GM10266 (cell line): Measurements from ENCODE around the gene CDC42.
"Not testable (repeated sequence)": the region's sequence is repeated elsewhere in the genome, so short reads cannot be mapped to it uniquely, and the experiment has no call there.

Source experiments
- DNase-seq: peaks from one replicate; pipeline ENCODE4 v3.0.0; 2012; ENCODE audit errors: extremely low spot score
- CTCF ChIP-seq: IDR thresholded peaks from 2 replicates; pipeline ENCODE4 v1.5.1; 2012; ENCODE audit warnings: mild to moderate bottlenecking, low read depth; ENCODE audit not compliant: control insufficient read depth, insufficient read depth; ENCODE audit errors: missing control alignments

Gene CDC42

GRCh38 chr1:22031214-22031962, 21.1 kb upstream of the CDC42 start:
- TF ChIP-seq CTCF, result no peak
- DNase-seq, result no peak

DNA sequence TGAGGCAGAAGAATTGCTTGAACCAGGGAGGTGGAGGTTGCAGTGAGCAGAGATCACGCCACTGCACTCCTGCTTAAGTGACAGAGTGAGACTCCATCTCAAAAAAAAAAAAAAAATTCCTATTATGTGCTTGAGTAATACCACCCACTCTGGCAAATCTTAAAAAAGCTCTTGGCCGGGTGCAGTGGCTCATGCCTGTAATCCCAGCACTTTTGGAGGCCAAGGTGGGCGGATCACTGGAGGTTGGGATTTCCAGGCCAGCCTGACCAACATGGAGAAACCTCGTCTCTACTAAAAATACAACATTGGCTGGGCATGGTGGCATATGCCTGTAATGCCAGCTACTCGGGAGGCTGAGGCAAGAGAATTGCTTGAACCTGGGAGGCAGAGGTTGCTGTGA, 17.7 kb upstream of the CDC42 start:
- DNase-seq, result not testable (repeated sequence)

DNA sequence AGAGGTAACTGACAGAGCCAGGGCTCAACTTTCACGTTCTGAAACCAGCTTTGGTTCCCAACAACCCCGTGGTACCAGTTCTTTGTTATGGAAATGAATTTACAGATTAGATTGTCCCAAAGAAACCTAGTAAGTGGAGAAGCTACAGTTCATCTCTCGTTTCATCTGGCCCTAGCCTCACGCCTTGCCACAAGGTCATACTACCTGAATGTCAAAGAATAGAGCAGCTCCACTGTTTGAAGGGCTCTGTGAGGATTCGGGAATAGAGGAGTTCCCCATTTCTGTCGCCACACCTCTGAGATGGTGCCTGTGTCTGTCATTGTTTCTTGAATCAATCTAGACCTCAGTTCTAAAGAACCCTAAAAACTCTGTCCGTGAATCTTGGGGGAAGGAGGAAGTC, 15.0 kb upstream of the CDC42 start:
- TF ChIP-seq CTCF, result no peak
- DNase-seq, result no peak

DNA sequence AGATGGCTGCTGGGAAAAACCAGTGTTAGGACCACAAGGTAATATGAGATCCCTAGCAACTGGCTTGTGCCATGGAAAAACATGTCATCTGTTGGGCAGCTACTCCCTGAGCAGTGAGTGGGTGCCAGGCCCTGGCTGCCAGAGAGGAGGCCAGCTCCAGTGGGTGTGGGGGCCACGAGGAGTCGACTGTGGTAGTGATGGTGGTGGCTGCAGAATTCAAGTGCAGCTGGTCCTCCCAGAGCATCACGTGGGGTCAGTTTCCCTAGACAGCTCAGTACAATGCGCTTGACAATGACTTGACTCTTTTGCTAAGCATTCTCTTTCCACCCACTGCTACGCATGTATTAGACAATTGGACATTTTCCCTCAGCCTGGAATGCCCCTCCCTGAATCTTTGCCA, 14.5 kb upstream of the CDC42 start:
- no peak for TF ChIP-seq CTCF
- DNase-seq, result no peak

GRCh38 chr1:22039594-22040285, 12.8 kb upstream of the CDC42 start:
- TF ChIP-seq CTCF, result peak; percentile 19
- peak; percentile 77 for DNase-seq

- no peak for DNase-seq
- TF ChIP-seq CTCF, result no peak
Measured at GRCh38 chr1:22040286-22040623, 12.3 kb upstream of the CDC42 start.

DNA sequence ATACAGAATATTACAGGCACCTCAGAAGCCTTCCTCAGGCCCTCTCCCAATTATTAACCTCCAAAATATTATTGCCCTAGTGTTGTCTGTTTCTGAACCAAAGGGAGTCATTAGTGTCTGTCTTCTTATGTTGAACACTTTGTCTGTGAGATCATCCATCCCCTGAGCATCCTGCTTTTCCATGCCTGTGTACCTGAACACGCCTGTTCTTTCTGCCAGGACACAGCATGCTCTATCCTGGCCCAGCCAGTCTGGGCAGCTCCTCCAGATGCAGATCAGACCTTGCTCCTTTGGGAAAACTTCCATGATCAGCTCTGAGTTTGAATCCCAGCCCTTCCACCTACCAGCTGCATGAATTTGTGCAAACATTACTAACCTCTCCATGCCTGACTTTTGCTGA, 11.0 kb upstream of the CDC42 start:
- DNase-seq, result no peak
- no peak for TF ChIP-seq CTCF
